PFSK-1 (cell line): ENCODE measurements around the gene RGS4.

ENCODE experiments used
- POLR2AphosphoS5 ChIP-seq: IDR thresholded peaks from 2 replicates; pipeline ENCODE4 v1.6.1; 2012; ENCODE audit warnings: low read depth, mild to moderate bottlenecking, control low read depth, low read length, moderate library complexity
- REST ChIP-seq, 2 experiments: IDR thresholded peaks; 2 replicates each; pipeline versions ENCODE4 v1.6.1 to v1.8.0; 2011 to 2012; ENCODE audit warnings: low read depth in 2 of 2, low read length in 2 of 2, control low read depth in 1 of 2, inconsistent platforms in 1 of 2, mild to moderate bottlenecking in 1 of 2, moderate library complexity in 1 of 2; ENCODE audit not compliant: insufficient read depth in 1 of 2
- SIN3A ChIP-seq: IDR thresholded peaks from 2 replicates; pipeline ENCODE4 v1.6.1; 2012; ENCODE audit warnings: mild to moderate bottlenecking, low read length, moderate library complexity, borderline replicate concordance; ENCODE audit not compliant: insufficient read depth
- TAF1 ChIP-seq: IDR thresholded peaks from 2 replicates; pipeline ENCODE4 v1.6.1; 2012; ENCODE audit warnings: low read length, control low read depth, borderline replicate concordance; ENCODE audit not compliant: insufficient read depth

- no peak for TF ChIP-seq REST (IDR thresholded peaks at IDR 0.05; ENCODE audit: insufficient read depth in 1 of 2, low read depth in 2 of 2, low read length in 2 of 2)
- TF ChIP-seq SIN3A = peak; percentile 66; the same call in 1 of the 2 replicates
- TF ChIP-seq TAF1 = no peak
- TF ChIP-seq POLR2AphosphoS5 = 0 out of 2 replicates have a peak, but pooled peaks have one; percentile 49
Measured at GRCh38 chr1:163055531-163055930, 13.6 kb upstream of the RGS4 start.
